GM19372 (cell line): ENCODE results near the gene ACSF3.

Source experiments
- ATAC-seq: cut with Tn5 transposase; IDR thresholded peaks from one replicate; pipeline ENCODE4 v1.9.1; 2021; ENCODE audit warnings: mild to moderate bottlenecking, low read depth, moderate library complexity; ENCODE audit not compliant: unreplicated experiment

Gene ACSF3

DNA sequence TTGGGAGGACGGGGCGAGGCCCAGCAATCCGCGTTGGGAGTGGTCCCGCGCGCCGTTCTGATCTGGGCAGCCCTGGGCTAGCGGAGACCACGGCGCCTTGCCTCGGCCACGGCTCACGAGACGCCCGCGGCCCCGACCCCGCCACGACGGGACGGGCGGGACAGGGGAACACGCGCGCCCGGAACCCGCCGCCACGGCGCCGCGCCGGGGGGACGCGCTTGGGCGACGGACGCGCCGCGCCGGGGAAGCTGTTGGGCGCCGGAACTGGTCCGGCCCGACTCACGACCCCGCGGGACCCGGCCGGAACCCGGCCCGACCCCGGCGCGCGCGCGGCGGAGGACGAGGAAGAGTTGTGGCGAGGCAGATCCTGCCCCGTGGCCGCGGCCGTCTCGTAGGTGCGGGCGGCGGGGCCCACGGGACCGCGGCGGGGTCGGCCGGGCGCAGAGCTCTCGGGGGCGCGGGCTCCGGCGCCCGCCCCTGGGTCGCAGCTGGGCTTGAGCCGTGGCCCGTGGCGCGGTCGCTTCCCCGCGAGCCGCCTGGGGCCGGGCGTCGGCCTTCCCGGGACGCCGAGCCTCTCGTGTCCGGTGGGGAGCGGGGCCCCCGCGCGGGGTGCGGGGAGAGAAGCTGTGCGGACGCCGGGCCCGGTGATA lies at the start of gene ACSF3:
ACSF3 (plus strand) TSS at position 251 of the 650 bp plus-strand sequence. CDS start 6,830 bp downstream, outside the sequence.
- no peak for ATAC-seq

DNA sequence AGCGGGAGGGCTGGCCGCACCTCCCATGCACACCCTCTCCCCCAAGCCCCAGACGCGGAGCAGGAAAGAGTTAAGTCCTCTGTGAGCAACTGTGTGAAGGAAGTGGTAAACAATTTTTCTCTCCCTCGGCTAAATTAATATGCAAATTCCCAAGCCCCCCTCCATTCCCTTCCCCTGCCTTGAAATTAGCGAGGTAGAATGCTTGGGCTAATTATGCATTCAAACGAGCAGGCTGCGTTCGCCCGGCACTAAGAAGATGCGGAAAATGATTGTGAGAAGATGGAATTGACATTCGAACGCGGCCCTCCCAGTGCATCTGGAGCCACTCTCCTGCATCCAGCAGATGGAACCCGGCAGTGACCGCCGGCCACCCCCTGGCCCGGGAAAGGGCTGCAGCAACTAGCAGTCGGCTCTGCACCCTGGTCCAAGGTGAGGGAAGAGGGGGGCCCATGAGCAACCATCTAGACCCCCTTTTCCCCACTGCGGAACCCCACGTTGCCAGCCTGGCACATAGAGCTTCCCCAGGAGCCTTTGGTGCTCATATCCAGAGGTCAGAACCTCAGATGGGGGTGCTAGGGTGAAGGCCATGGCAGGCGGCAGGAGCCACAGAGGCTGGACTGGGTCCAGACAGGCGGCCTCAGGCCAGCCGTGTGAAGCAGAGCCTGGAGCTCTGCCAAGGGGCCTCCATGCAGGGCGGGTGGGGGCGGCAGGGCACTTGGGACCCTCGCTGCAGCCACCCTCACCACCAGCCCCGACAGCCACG lies 49.1 kb upstream of the ACSF3 start:
- ATAC-seq, result no peak

- ATAC-seq, result no peak
Observed at GRCh38 chr16:89045181-89045815, 48.4 kb upstream of the ACSF3 start.

GRCh38 chr16:89045881-89046280 lies 47.8 kb upstream of the ACSF3 start:
- no peak for ATAC-seq

DNA sequence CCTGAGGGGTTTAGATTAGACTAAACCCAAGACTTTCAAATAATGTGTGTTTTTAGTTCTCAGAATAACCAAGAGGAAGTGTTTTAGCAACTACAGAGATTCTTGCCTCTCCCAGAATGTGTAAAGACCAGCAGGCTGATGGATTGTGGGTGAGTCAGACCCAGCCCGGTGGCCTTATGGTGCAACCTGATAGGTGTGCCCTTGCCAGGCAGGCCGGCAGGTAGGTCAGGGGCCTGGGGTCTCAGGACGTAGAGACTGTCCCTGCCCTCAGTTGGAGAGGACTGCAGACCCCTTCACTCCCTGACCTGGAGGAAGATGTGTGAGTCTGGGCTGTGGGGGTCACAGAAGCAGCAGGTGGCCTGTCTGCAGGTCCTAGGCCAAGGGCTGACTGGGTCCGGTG lies 47.2 kb upstream of the ACSF3 start:
- no peak for ATAC-seq

DNA sequence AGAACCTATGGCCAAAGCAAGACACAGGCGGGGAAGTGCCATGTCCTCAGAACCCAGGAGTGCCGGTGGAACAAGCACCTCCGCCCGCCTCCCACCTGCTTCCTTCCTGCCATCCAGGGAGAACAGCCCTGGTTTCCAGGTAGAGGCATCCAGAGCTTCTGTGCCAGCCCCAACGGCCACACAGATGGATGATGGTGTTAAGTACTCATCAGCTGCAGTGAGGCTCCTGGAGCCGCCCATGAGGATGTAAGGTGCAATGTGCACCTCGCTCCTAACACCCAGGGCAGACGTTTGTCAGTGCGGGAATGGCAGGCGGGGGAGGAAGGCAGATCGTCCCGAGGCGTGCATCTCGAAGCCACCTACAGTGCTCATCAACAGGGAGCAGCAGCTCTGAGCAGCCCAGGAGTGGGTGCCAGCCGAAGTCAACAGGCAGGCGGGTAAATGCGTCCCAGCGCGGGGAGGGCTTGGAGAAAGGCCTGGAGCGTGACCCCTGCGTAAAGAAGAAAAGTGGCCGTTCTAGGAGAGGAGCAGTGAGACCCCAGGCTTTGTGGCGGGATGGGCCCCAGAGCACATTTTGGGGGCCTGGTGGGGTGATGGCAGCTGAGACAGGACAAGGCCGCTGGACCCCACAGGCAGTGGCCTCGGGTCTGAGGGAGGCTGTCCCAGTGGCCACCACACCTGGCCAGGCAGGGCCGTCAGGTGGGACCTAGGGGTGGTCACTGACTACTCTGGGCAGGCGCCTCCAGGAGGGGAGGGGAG lies 46.1 kb upstream of the ACSF3 start:
- ATAC-seq, result no peak

GRCh38 chr16:89048090-89048725 lies 45.4 kb upstream of the ACSF3 start:
- ATAC-seq, result no peak

DNA sequence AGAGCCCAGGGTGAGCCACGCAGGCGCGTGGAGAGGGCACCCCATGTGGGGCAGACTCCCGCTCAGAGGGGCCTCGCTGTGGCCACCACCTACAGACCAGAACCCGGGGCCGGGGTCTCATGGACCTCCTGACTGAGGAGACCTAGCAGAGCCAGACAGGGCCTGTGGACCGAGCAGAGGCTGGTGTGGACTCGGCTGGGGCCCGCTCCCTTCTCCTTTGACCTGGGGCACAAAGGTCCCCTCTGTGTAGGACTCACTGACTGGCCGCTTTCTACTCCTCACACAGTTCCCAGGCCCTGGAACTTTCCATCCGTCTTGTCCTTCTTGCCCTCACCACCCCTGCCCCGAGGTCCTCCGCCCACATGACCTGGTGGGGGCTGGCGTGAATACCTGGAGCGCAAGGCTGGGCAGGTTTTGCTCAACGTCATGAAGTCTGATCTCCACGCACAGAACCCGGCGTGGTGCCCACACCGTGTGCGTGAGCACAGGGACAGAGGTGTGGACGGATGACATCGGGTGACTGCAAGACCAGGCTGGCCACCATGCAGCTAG lies 44.7 kb upstream of the ACSF3 start:
- ATAC-seq, result no peak

GRCh38 chr16:89049484-89050118 lies 44.1 kb upstream of the ACSF3 start:
- ATAC-seq, result no peak

DNA sequence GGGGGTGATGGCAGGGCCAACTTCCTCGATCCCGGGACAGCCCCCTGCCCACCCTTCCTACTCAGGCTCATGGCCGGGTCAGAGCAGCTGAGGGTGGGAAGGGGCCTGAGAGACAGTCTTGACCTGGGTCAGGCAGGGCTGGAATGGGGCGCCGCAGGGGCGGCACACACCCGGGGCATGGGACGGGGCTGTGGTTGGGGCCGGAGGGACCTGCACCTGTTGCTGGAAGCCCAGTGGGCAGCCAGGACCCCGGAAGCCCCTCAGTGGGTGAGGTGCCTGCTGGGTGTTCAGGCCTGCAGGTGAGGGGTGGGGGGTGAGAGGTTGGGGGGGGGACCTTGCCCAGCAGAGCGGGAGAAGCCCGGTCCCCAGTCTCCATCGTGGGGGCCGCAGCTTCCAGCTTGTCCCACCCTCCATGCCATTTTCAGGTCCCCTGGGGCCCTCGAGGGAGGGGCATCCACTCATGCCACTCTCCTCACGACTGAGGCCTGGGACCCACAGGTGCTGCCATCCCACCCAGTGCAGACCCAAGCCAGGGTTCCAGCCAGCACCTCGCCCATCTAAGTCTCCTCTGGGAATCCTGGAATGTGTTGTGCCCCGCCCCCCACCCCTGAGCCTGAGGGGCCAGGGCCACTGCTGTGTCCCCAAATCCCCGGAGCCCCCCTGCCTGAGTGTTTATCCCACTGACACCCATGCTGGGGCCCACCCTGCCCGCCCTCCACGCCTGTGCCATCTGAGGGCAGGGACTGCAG lies 43.4 kb upstream of the ACSF3 start:
- no peak for ATAC-seq

DNA sequence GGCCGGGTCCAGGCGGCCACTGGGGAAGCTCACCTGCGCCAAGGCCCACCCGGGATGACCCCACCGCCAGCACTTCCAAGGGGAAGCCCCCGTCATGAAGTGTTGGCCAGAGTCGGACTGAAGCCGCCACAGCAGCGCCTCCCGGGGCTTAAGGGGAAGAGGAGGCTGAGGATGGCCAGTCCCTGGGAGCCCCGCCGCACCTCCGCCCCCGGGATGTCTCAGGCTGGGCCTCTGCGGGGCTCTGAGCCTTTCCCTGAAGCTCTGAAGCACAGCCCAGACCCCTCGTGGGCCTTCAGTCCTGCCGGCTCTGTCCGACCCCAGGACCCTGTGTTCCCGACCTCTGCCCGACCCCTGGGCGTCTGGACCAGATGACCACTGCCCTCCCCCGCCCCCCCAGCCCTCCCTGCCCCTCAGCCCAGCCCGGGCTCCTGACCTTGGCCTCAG lies 42.8 kb upstream of the ACSF3 start:
- ATAC-seq, result no peak

GRCh38 chr16:89051521-89052166 lies 42.0 kb upstream of the ACSF3 start:
- ATAC-seq, result no peak

DNA sequence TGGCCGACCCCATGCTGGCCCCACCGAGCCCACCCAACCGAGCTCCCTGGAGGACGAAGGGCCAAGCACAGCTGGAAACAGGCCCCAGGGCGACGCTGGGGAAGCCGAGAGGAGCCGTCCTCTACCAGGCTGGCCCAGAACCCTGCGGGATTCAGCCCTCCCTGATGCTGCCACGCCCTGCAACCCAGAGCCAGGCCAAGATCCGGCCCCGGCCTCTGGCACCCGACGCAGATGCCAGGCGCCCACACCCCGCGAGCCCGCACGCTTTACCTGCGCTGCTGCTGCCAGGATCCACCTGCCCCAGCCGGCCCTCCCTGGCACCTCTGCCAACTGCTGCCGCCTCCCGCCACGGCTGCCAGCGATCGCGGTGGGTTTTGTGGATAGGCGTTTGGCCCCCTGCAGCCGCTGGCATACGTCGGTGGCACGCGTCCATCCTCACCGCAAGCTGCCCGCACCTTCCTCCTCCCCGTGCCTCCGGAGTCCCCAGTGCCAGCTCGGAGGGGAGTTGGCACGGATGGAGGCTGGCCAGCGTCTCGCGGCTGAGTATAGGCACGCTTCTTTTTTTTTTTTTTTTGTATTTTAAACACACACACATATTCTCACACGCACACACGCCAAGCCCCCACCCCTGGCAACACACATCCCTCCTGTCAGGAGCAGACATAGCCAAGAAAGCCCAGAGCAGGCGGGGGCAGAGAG lies 41.3 kb upstream of the ACSF3 start:
- ATAC-seq, result no peak

DNA sequence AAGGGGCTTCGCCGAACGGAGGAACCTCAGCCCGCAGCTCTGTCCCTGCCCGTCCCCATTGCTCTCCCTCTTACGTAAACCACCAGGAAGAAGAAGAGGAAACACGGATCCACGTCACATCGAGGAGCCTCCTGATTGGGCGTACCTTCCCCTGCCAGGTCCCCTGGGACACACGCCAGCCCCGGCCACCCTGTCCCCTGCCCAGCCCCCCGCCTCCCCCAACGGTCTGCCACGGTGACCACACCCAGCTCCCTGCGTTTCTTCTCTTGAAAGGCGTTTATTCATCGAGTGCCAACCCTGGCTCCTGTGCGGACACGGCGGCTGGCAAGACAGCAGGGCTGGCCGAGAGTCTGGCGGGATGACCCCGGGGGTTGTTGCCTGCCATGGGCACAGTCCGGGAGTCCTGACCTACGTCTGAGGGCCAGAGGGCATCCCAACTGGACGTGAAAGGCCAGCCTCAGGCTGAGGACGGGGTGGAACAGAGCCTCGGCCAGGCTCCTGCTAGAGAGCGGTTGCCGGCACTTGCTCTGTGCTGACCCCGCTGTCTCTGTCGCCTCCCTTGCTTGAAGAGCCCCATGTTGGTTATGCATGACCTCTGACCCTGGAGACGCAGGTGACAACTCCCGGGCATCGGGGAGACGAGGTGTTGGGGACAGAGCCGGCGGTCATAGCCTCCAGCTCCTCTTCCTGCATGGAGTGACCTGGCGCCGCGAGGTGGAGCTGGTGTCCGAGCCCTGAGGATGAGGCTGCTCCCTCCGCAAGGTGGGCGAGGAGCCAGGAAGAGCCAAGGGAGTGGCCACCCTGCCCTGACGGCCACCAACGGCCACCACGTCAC lies 40.5 kb upstream of the ACSF3 start:
- ATAC-seq, result no peak

- no peak for ATAC-seq
Observed at GRCh38 chr16:89053725-89054029, 40.0 kb upstream of the ACSF3 start.

DNA sequence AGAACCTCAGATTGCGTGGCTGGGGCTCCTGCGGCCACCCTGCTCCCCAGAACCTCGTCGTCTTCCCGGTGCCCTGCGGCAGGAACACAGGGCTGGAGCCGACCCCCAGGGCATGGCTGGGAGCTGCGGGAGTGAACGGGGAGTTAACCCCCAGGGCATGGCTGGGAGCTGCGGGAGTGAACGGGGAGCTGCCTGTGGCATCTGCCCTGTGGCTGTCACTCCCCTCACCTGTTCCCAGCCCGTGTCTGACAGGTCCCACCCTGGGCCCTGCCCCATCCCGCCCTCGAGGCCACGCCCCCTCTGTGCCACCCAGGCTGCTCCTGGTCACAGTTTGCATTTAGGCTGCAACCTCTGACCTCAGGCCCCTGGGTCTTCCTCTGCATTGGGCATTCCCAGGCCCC lies 39.4 kb upstream of the ACSF3 start:
- ATAC-seq, result no peak

DNA sequence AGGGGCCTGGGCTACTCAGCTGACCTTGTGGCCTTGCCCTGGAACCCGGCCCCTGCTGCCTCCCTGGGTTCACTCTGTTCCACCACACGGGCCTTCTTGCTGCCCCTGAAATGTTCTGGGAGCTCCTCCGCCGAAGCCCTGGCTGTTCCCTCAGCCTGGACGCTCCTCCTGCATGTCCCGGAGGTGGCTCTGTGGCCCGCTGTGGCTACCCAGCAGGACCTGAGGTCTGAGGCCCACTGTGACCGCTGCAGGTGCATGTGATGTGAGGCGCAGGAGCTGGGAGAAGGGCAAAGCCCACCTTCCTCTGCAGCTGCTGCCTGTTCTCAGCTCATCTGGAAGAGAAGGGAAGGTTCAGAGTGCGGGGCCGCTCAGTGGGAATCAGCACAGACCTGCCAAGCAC lies 38.9 kb upstream of the ACSF3 start:
- ATAC-seq, result no peak
